HepG2 (cell line): ENCODE results near the gene FOXS1. TPM values are rescaled to one million over a fixed set of nuclear protein-coding genes. Genes with fewer than 3 reads are reported as not detected.

Source experiments
- ARNT2 ChIP-seq: sonication (generic); formaldehyde crosslinking; IDR thresholded peaks from 2 replicates; pipeline ENCODE4 v1.8.0; 2022; ENCODE audit warnings: mild to moderate bottlenecking, low read depth, missing genetic modification reagents, moderate library complexity
- DMAP1 ChIP-seq: IDR thresholded peaks from 2 replicates; pipeline ENCODE4 v1.6.1; 2016
- FOXK2 ChIP-seq: fragments of 450-650 bp; IDR thresholded peaks from 2 replicates; pipeline ENCODE4 v1.6.1; 2016
- GATAD2A ChIP-seq: IDR thresholded peaks from 2 replicates; pipeline ENCODE4 v1.6.1; 2016
- GLMP ChIP-seq: sonication (generic); formaldehyde crosslinking; IDR thresholded peaks from 2 replicates; pipeline ENCODE4 v1.9.0; 2021; ENCODE audit warnings: missing genetic modification reagents, mild to moderate bottlenecking, borderline replicate concordance
- HCFC1 ChIP-seq: fragments of 150-350 bp; IDR thresholded peaks from 2 replicates; pipeline ENCODE4 v1.6.1; 2014; ENCODE audit warnings: low read depth, low read length
- HNRNPL ChIP-seq: fragments of 200-400 bp; formaldehyde crosslinking; IDR thresholded peaks from 2 replicates; pipeline ENCODE4 v1.6.1; 2017; ENCODE audit warnings: mild to moderate bottlenecking, low read depth, low read length
- MEF2D ChIP-seq: sonication (generic); formaldehyde crosslinking; IDR thresholded peaks from 2 replicates; pipeline ENCODE4 v1.5.1; 2020; ENCODE audit warnings: mild to moderate bottlenecking, missing genetic modification reagents
- MTF2 ChIP-seq: sonication (generic); formaldehyde crosslinking; IDR thresholded peaks from 2 replicates; pipeline ENCODE4 v1.5.0; 2020; ENCODE audit warnings: missing genetic modification reagents, borderline replicate concordance
- SOX6 ChIP-seq, 2 experiments: fragments of 450-650 bp in 1 of 2; sonication (generic) in 1 of 2; formaldehyde crosslinking in 1 of 2; IDR thresholded peaks; 2 replicates each; pipeline versions ENCODE4 v1.4.0 to v1.6.1; 2017 to 2020; ENCODE audit warnings: antibody characterized with exemption in 1 of 2, mild to moderate bottlenecking in 1 of 2, missing genetic modification reagents in 1 of 2
- ZBTB10 ChIP-seq: sonication (generic); formaldehyde crosslinking; IDR thresholded peaks from 2 replicates; pipeline ENCODE4 v1.4.0; 2020; ENCODE audit warnings: missing genetic modification reagents, borderline replicate concordance
- ZBTB34 ChIP-seq: sonication (generic); formaldehyde crosslinking; IDR thresholded peaks from 2 replicates; pipeline ENCODE4 v1.8.0; 2022; ENCODE audit warnings: mild to moderate bottlenecking, missing genetic modification reagents
- ZBTB4 ChIP-seq: sonication (generic); formaldehyde crosslinking; IDR thresholded peaks from 2 replicates; pipeline ENCODE4 v1.4.0; 2020; ENCODE audit warnings: missing genetic modification reagents, mild to moderate bottlenecking, borderline replicate concordance
- ZBTB7B ChIP-seq: sonication (generic); formaldehyde crosslinking; IDR thresholded peaks from 2 replicates; pipeline ENCODE4 v1.4.0; 2020; ENCODE audit warnings: missing genetic modification reagents
- ZFX ChIP-seq: sonication (generic); formaldehyde crosslinking; IDR thresholded peaks from 2 replicates; pipeline ENCODE4 v1.4.0; 2020; ENCODE audit warnings: mild to moderate bottlenecking, low read depth, missing genetic modification reagents, moderate library complexity
- ZMYM2 ChIP-seq: sonication (generic); formaldehyde crosslinking; IDR thresholded peaks from 2 replicates; pipeline ENCODE4 v1.8.0; 2022; ENCODE audit warnings: mild to moderate bottlenecking, missing genetic modification reagents
- ZNF121 ChIP-seq: sonication (generic); formaldehyde crosslinking; IDR thresholded peaks from 2 replicates; pipeline ENCODE4 v1.5.0; 2020; ENCODE audit warnings: mild to moderate bottlenecking, missing genetic modification reagents
- ZNF235 ChIP-seq: sonication (generic); formaldehyde crosslinking; IDR thresholded peaks from 2 replicates; pipeline ENCODE4 v1.8.1; 2023; ENCODE audit warnings: mild to moderate bottlenecking, missing genetic modification reagents, borderline replicate concordance
- ZNF761 ChIP-seq: sonication (generic); formaldehyde crosslinking; conservative IDR thresholded peaks from 2 replicates; pipeline ENCODE4 v1.4.0; 2020; ENCODE audit warnings: mild to moderate bottlenecking, missing genetic modification reagents
- polyA plus RNA-seq, 8 experiments: library from polyadenylated mRNA; depleted of rRNA in 3 of 8; stranded (reverse) in 7 of 8; unstranded in 1 of 8; fragments of >200 nt; fragmentation: Illumina TruSeq in 4 of 8; extraction: Trizol in 4 of 8; gene quantifications; 2 replicates each; pipeline versions ENCODE4 v1.2.1 to v1.2.3, GENCODE V29; 2011 to 2016; ENCODE audit warnings: low read depth in 4 of 8, missing spikeins in 1 of 8, mixed read lengths in 1 of 8; ENCODE audit not compliant: insufficient read depth in 1 of 8
- total RNA-seq, 5 experiments: library from RNA; depleted of rRNA; stranded (reverse); fragments of >200 nt; fragmentation: Illumina TruSeq; extraction: Trizol; gene quantifications; 2 replicates each; pipeline ENCODE4 v1.2.3, GENCODE V29; 2016; ENCODE audit warnings: low read depth in 1 of 5

The FOXS1 gene
- total and polyA plus RNA-seq, 2 of the 13 experiments (the other 11 are each of a cell fraction or from before 2014, with no cell fraction given), result not detected

- no peak for TF ChIP-seq MEF2D (CRISPR knock-in tag)
- no peak for TF ChIP-seq MTF2
- TF ChIP-seq ZNF761, result no peak
- TF ChIP-seq GLMP (CRISPR knock-in tag), result no peak
- no peak for TF ChIP-seq ZBTB34 (CRISPR knock-in tag)
- no peak for TF ChIP-seq ZBTB4 (CRISPR knock-in tag)
- no peak for TF ChIP-seq ZNF235 (CRISPR knock-in tag)
- 0 out of 2 replicates have a peak, but pooled peaks have one; percentile 65 for TF ChIP-seq ZBTB7B (CRISPR knock-in tag)
- TF ChIP-seq HCFC1, result no peak
- 0 out of 2 replicates have a peak, but pooled peaks have one; percentile 47 for TF ChIP-seq ZFX (CRISPR knock-in tag)
- no peak for TF ChIP-seq SOX6 (IDR thresholded peaks at IDR 0.05)
- peak; percentile 40; the same call in 1 of the 2 replicates for TF ChIP-seq SOX6 (CRISPR knock-in tag; IDR thresholded peaks at IDR 0.05)
- TF ChIP-seq GATAD2A (CRISPR knock-in tag), result peak; percentile 38; the same call in 1 of the 2 replicates
- no peak for TF ChIP-seq FOXK2
- 0 out of 2 replicates have a peak, but pooled peaks have one; percentile 23 for TF ChIP-seq HNRNPL
- TF ChIP-seq ZNF121, result no peak
- TF ChIP-seq ZBTB10 (CRISPR knock-in tag), result no peak; the same call in 1 of the 2 replicates
- TF ChIP-seq DMAP1, result 0 out of 2 replicates have a peak, but pooled peaks have one; percentile 55
- TF ChIP-seq ARNT2 (CRISPR knock-in tag), result 0 out of 2 replicates have a peak, but pooled peaks have one; percentile 60
- TF ChIP-seq ZMYM2 (CRISPR knock-in tag), result 0 out of 2 replicates have a peak, but pooled peaks have one; percentile 37
Measured at GRCh38 chr20:31835977-31836852, 9.2 kb downstream of the FOXS1 start (continued).
